Superior temporal gyrus (tissue), 1 donor: ENCODE measurements around the gene ITIH2.
A peak's percentile ranks its signal among the peaks of the same experiment; 100 is the strongest.
"Not testable (repeated sequence)": the region's sequence is repeated elsewhere in the genome, so short reads cannot be mapped to it uniquely, and the experiment has no call there.

Source experiments
- DNase-seq: peaks from one replicate; pipeline ENCODE4 v3.0.0-alpha.2; 2016; ENCODE audit errors: extremely low spot score

ITIH2 gene

GRCh38 chr10:7703140-7703539 lies at the start of gene ITIH2:
Gene ITIH2 (plus strand): TSS chr10:7703316. CDS start chr10:7703435, 119 bp downstream.
- no peak for DNase-seq

- DNase-seq, result not testable (repeated sequence)
Observed at GRCh38 chr10:7657079-7657478, 46.0 kb upstream of the ITIH2 start.

GRCh38 chr10:7657552-7657951 lies 45.6 kb upstream of the ITIH2 start:
- no peak for DNase-seq

- no peak for DNase-seq
Observed at GRCh38 chr10:7659560-7659959, 43.6 kb upstream of the ITIH2 start.

GRCh38 chr10:7662522-7662921 lies 40.6 kb upstream of the ITIH2 start:
- no peak for DNase-seq

GRCh38 chr10:7664707-7665106 lies 38.4 kb upstream of the ITIH2 start:
- DNase-seq, result no peak

- DNase-seq, result no peak
Observed at GRCh38 chr10:7665767-7666166, 37.3 kb upstream of the ITIH2 start.

GRCh38 chr10:7666253-7667023 lies 36.7 kb upstream of the ITIH2 start, which contains the start of gene ITIH5:
Gene ITIH5 (minus strand): TSS chr10:7666966. CDS start chr10:7666892, 74 bp downstream.
- DNase-seq, result no peak

- DNase-seq, result no peak
Observed at GRCh38 chr10:7667262-7668141, 35.6 kb upstream of the ITIH2 start.

GRCh38 chr10:7670157-7670556 lies 33.0 kb upstream of the ITIH2 start:
- DNase-seq, result no peak

GRCh38 chr10:7672341-7673134 lies 30.6 kb upstream of the ITIH2 start:
- no peak for DNase-seq

GRCh38 chr10:7679256-7679655 lies 23.9 kb upstream of the ITIH2 start:
- no peak for DNase-seq

- DNase-seq, result not testable (repeated sequence)
Observed at GRCh38 chr10:7680078-7680477, 23.0 kb upstream of the ITIH2 start.

GRCh38 chr10:7686351-7687171 lies 16.6 kb upstream of the ITIH2 start:
- no peak for DNase-seq

- peak; percentile 94 for DNase-seq
Observed at GRCh38 chr10:7687228-7687907, 15.7 kb upstream of the ITIH2 start.

- no peak for DNase-seq
Observed at GRCh38 chr10:7689591-7689990, 13.5 kb upstream of the ITIH2 start.

GRCh38 chr10:7690885-7691597 lies 12.1 kb upstream of the ITIH2 start:
- not testable (repeated sequence) for DNase-seq

GRCh38 chr10:7692368-7692767 lies 10.7 kb upstream of the ITIH2 start:
- not testable (repeated sequence) for DNase-seq

GRCh38 chr10:7693194-7693593 lies 9.9 kb upstream of the ITIH2 start:
- DNase-seq, result not testable (repeated sequence)

- no peak for DNase-seq
Observed at GRCh38 chr10:7696545-7696944, 6.6 kb upstream of the ITIH2 start.
